Measurements from ENCODE around the gene DOK7. TPM values are rescaled to one million over a fixed set of nuclear protein-coding genes. Genes with fewer than 3 reads are reported as not detected.
A peak's percentile ranks its signal among the peaks of the same experiment; 100 is the strongest.

Gene DOK7
- total and polyA plus RNA-seq, 2 of the 4 experiments (the other 2 are of a cell fraction) = not detected

GRCh38 chr4:3531318-3531878, 68.3 kb downstream of the DOK7 start:
- Histone ChIP-seq H3K9me3 (ENCODE audit: control insufficient read depth, insufficient read depth, low read length) (no peaks in the 10 kb centered on the region), H3K14ac (replicated peaks; ENCODE audit: low read depth, low read length) (peak overlapping the region; percentile 42; the same call in 1 of the 2 replicates), H2AK5ac (ENCODE audit: low read depth, low read length) (no peak overlapping the region), H3K36me3 (ENCODE audit: control insufficient read depth, insufficient read depth, low read length) (peaks cover 9% of the 10 kb centered on the region; the same call in 1 of the 2 replicates), H3K79me1 (ENCODE audit: low read depth in 1 of 2, low read length in 2 of 2) (peaks cover 18 to 45% of the 10 kb centered on the region in 2 experiments; a peak in 3 of 4 replicates), H3K27ac (ENCODE audit: insufficient read depth, low read length) (peak overlapping the region; percentile 20; the same call in 1 of the 2 replicates), H2BK15ac (ENCODE audit: low read depth, low read length) (no peak overlapping the region), H3K56ac (ENCODE audit: extremely low read depth, insufficient read depth, low read length) (peak overlapping the region; percentile 50; the same call in 1 of the 2 replicates), H2AFZ (replicated peaks; ENCODE audit: low read length, poor library complexity) (peak overlapping the region; percentile 97), H2BK20ac (ENCODE audit: low read depth, low read length) (no peak overlapping the region), H4K20me1 (ENCODE audit: insufficient read depth, low read length) (peaks cover 39% of the 10 kb centered on the region), H3K9ac (ENCODE audit: low read depth, low read length) (peak overlapping the region; percentile 89), H4K8ac (ENCODE audit: low read depth in 2 of 2, low read length in 2 of 2) (no peak overlapping the region), H2BK120ac (ENCODE audit: low read depth, low read length) (no peak overlapping the region), H4K5ac (ENCODE audit: low read depth, low read length) (no peak overlapping the region), H3K18ac (ENCODE audit: low read depth, low read length) (no peak overlapping the region), H3K23ac (ENCODE audit: low read depth, low read length) (peak overlapping the region; percentile 50; the same call in 1 of the 2 replicates), H3K4me3 (ENCODE audit: insufficient read depth, low read depth, low read length) (peak overlapping the region; percentile 97), H3K4me2 (ENCODE audit: low read depth, low read length) (peak overlapping the region; percentile 99), H2BK5ac (ENCODE audit: low read depth, low read length, poor library complexity, severe bottlenecking) (no peak overlapping the region), H3K4me1 (ENCODE audit: control insufficient read depth, insufficient read depth, low read length) (peaks cover 10% of the 10 kb centered on the region), H3K27me3 (ENCODE audit: control insufficient read depth, insufficient read depth, low read length) (peaks cover 5% of the 10 kb centered on the region; the same call in 1 of the 2 replicates), H2AK9ac (replicated peaks; ENCODE audit: low read depth, low read length, poor library complexity) (peak overlapping the region; percentile 72), H4K91ac (ENCODE audit: insufficient read depth, low read depth, low read length) (no peak overlapping the region), H3K4ac (ENCODE audit: low read depth, low read length) (no peak overlapping the region; the same call in 1 of the 2 replicates), H3K9me1 (ENCODE audit: insufficient read depth, low read length) (no peaks in the 10 kb centered on the region)
- ChIA-PET POLR2A (ENCODE audit: unreplicated experiment) (no interaction called here), CTCF (no interaction called here)
- intact Hi-C loops (cut with micrococcal nuclease) = no loop called here
- ATAC-seq (ENCODE audit: low read depth) = no peak
- dilution Hi-C loops (cut with HindIII; ENCODE audit: low sequenced_read_pairs, unreplicated experiment) = no loop called here
- no CpG with 5 or more reads among the region's 17 CpGs for WGBS, 2 experiments (ENCODE audit: extremely low coverage in 2 of 2, insufficient read length in 1 of 2)
- TF ChIP-seq ELK1 (IDR thresholded peaks at IDR 0.05; ENCODE audit: borderline replicate concordance, low read depth, low read length) = no peak
- TF ChIP-seq SMC3 (IDR thresholded peaks at IDR 0.05; ENCODE audit: low read depth, low read length) = no peak
- no peak for TF ChIP-seq NFE2L2 (IDR thresholded peaks at IDR 0.05; ENCODE audit: low read depth, low read length)
- TF ChIP-seq CHD1 (IDR thresholded peaks at IDR 0.05; ENCODE audit: low read depth, low read length) = no peak
- TF ChIP-seq CTCF (conservative IDR thresholded peaks at IDR 0.05; ENCODE audit: low read depth, low read length) = no peak
- no peak for TF ChIP-seq USF2 (IDR thresholded peaks at IDR 0.05; ENCODE audit: low read depth, low read length)
- no TSS peak for BruUV-seq (replicated peaks)
- no peak for DNase-seq
- in situ Hi-C loops (cut with MboI; ENCODE audit: low sequenced_read_pairs) = no loop called here
